Thyroid gland (tissue), 4 donors: Measurements from ENCODE around the gene G0S2.

Source experiments
- POLR2A ChIP-seq, 2 donors: fragments of 450-650 bp; IDR thresholded peaks; one replicate each; pipeline ENCODE4 v1.6.1; 2017; ENCODE audit warnings: antibody characterized with exemption in 2 of 2, mild to moderate bottlenecking in 2 of 2, moderate library complexity in 1 of 2
- TF ChIP-seq, protein P1 (sequence below), 6 experiments: fragments of 200-600 bp in 3 of 6; fragments of 450-650 bp in 3 of 6; sonication (generic) in 3 of 6; IDR thresholded peaks; one replicate each; pipeline ENCODE4 v1.5.1; 2016 to 2019; ENCODE audit warnings: antibody characterized with exemption in 6 of 6, mild to moderate bottlenecking in 2 of 6, inconsistent platforms in 1 of 6, moderate library complexity in 1 of 6

DNA sequence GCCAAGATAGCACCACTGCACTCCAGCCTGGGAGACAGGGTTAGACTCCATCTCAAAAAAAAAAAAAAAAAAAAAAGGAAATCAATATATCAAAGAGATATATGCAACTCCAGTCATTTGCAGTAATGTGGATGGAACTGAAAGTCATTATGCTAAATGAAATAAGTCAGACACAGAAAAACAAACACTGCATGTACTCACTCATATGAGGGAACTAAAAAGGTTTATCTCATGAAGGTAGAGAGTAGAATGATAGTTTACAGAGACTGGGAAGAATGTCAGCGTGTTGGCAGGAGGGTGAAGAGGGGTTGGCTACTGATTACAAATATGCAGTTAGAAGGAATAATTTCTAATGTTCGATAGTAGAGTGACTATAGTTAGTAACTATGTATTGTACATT, 42.6 kb downstream of the G0S2 start:
- TF ChIP-seq, protein P1, sequence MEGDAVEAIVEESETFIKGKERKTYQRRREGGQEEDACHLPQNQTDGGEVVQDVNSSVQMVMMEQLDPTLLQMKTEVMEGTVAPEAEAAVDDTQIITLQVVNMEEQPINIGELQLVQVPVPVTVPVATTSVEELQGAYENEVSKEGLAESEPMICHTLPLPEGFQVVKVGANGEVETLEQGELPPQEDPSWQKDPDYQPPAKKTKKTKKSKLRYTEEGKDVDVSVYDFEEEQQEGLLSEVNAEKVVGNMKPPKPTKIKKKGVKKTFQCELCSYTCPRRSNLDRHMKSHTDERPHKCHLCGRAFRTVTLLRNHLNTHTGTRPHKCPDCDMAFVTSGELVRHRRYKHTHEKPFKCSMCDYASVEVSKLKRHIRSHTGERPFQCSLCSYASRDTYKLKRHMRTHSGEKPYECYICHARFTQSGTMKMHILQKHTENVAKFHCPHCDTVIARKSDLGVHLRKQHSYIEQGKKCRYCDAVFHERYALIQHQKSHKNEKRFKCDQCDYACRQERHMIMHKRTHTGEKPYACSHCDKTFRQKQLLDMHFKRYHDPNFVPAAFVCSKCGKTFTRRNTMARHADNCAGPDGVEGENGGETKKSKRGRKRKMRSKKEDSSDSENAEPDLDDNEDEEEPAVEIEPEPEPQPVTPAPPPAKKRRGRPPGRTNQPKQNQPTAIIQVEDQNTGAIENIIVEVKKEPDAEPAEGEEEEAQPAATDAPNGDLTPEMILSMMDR (IDR thresholded peaks at IDR 0.05) = no peak
- no peak for TF ChIP-seq POLR2A (IDR thresholded peaks at IDR 0.05)
